ENCODE measurements around the gene HMX2.

HMX2 gene

GRCh38 chr10:123139165-123139520 lies 8.8 kb upstream of the HMX2 start:
- no peak for DNase-seq (ENCODE audit: low read depth in 3 of 3)

- DNase-seq (ENCODE audit: low read depth in 3 of 3): no peak
Observed at GRCh38 chr10:123139521-123140163, 8.3 kb upstream of the HMX2 start.

GRCh38 chr10:123140164-123140982 lies 7.6 kb upstream of the HMX2 start:
- no peak for DNase-seq (ENCODE audit: low read depth in 3 of 3)

- DNase-seq (ENCODE audit: low read depth in 3 of 3): no peak
Observed at GRCh38 chr10:123140983-123141390, 6.9 kb upstream of the HMX2 start.

- no peak for DNase-seq (ENCODE audit: low read depth in 3 of 3)
Observed at GRCh38 chr10:123141791-123142700, 5.9 kb upstream of the HMX2 start.

GRCh38 chr10:123142701-123143161 lies 5.2 kb upstream of the HMX2 start:
- no peak for DNase-seq (ENCODE audit: low read depth in 3 of 3)

- DNase-seq (ENCODE audit: low read depth in 3 of 3): no peak
Observed at GRCh38 chr10:123143162-123143824, 4.6 kb upstream of the HMX2 start.

GRCh38 chr10:123143825-123144168 lies 4.1 kb upstream of the HMX2 start:
- no peak for DNase-seq (ENCODE audit: low read depth in 3 of 3)

- DNase-seq (ENCODE audit: low read depth in 3 of 3): no peak
Observed at GRCh38 chr10:123144697-123145541, 3.0 kb upstream of the HMX2 start.

GRCh38 chr10:123145542-123146012 lies 2.4 kb upstream of the HMX2 start:
- DNase-seq (ENCODE audit: low read depth in 3 of 3): no peak

- no peak for DNase-seq (ENCODE audit: low read depth in 3 of 3)
Observed at GRCh38 chr10:123146013-123146893, 1.7 kb upstream of the HMX2 start.

- DNase-seq (ENCODE audit: low read depth in 3 of 3): no peak
Observed at GRCh38 chr10:123146894-123147634, 872 bp upstream of the HMX2 start.

- DNase-seq (ENCODE audit: low read depth in 3 of 3): no peak
Observed at GRCh38 chr10:123148414-123149161, 652 bp downstream of the HMX2 start.

- DNase-seq (ENCODE audit: low read depth in 3 of 3): no peak
Observed at GRCh38 chr10:123149162-123149567, 1.2 kb downstream of the HMX2 start.

GRCh38 chr10:123149568-123150270 lies 1.8 kb downstream of the HMX2 start:
- no peak for DNase-seq (ENCODE audit: low read depth in 3 of 3)

- no peak for DNase-seq (ENCODE audit: low read depth in 3 of 3)
Observed at GRCh38 chr10:123150271-123150985, 2.5 kb downstream of the HMX2 start.
